Neuronal stem cell (in vitro differentiated cells): ENCODE measurements around the gene CCDC136.

Experiments
- DNase-seq: peaks from one replicate; pipeline ENCODE4 v3.0.0-alpha.2; 2013; ENCODE audit warnings: low spot score
- H2AFZ ChIP-seq: one replicate; pipeline ENCODE4 v1.6.1; 2013; ENCODE audit warnings: mild to moderate bottlenecking, low read length, inconsistent platforms
- H2AK5ac ChIP-seq: 2 replicates; pipeline ENCODE4 v1.6.1; 2013; ENCODE audit warnings: low read depth, mild to moderate bottlenecking, inconsistent platforms, low read length, moderate library complexity, mixed read lengths
- H2BK120ac ChIP-seq: 2 replicates; pipeline ENCODE4 v1.6.1; 2013; ENCODE audit warnings: low read depth, mild to moderate bottlenecking, inconsistent platforms, low read length, moderate library complexity, mixed read lengths
- H2BK12ac ChIP-seq: one replicate; pipeline ENCODE4 v1.6.1; 2013; ENCODE audit warnings: low read length, inconsistent platforms
- H2BK15ac ChIP-seq: 2 replicates; pipeline ENCODE4 v1.6.1; 2013; ENCODE audit warnings: mild to moderate bottlenecking, low read length, inconsistent platforms, mixed read lengths
- H2BK5ac ChIP-seq: one replicate; pipeline ENCODE4 v1.6.1; 2013; ENCODE audit warnings: inconsistent platforms, mild to moderate bottlenecking, low read length, moderate library complexity
- H3K14ac ChIP-seq: one replicate; pipeline ENCODE4 v1.6.1; 2013; ENCODE audit warnings: low read length, inconsistent platforms
- H3K18ac ChIP-seq: 2 replicates; pipeline ENCODE4 v1.6.1; 2013; ENCODE audit warnings: low read length, inconsistent platforms
- H3K23ac ChIP-seq: 2 replicates; pipeline ENCODE4 v1.6.1; 2013; ENCODE audit warnings: low read depth, mild to moderate bottlenecking, mixed read lengths, low read length, inconsistent platforms; ENCODE audit not compliant: poor library complexity
- H3K27ac ChIP-seq: replicated peaks from 3 replicates; pipeline ENCODE4 v1.5.1; 2013; ENCODE audit warnings: low read length, inconsistent platforms
- H3K27me3 ChIP-seq, 3 experiments: 2 replicates each; pipeline ENCODE4 v1.6.1; 2013; ENCODE audit warnings: low read length in 3 of 3, mild to moderate bottlenecking in 2 of 3, inconsistent platforms in 1 of 3, low read depth in 1 of 3, mixed read lengths in 1 of 3, moderate library complexity in 1 of 3; ENCODE audit not compliant: control insufficient read depth in 3 of 3, insufficient read depth in 3 of 3
- H3K36me3 ChIP-seq, 2 donors: replicated peaks in 1 of 2; 2 replicates each; pipeline ENCODE4 v1.6.1; 2013; ENCODE audit warnings: low read length in 2 of 2; ENCODE audit not compliant: control insufficient read depth in 2 of 2, insufficient read depth in 2 of 2
- H3K4ac ChIP-seq: 2 replicates; pipeline ENCODE4 v1.6.1; 2013; ENCODE audit warnings: inconsistent platforms, mild to moderate bottlenecking, low read length, moderate library complexity
- H3K4me1 ChIP-seq, 2 donors: 1 replicate in 1 of 2; 2 replicates in 1 of 2; pipeline ENCODE4 v1.6.1; 2013; ENCODE audit warnings: low read length in 2 of 2, low read depth in 1 of 2; ENCODE audit not compliant: control insufficient read depth in 2 of 2, insufficient read depth in 1 of 2
- H3K4me2 ChIP-seq: one replicate; pipeline ENCODE4 v1.6.1; 2013; ENCODE audit warnings: mild to moderate bottlenecking, low read length, inconsistent platforms; ENCODE audit not compliant: insufficient read depth, poor library complexity, severe bottlenecking
- H3K4me3 ChIP-seq, 2 donors: 2 replicates each; pipeline ENCODE4 v1.5.1; 2013; ENCODE audit warnings: low read length in 2 of 2, mild to moderate bottlenecking in 2 of 2, inconsistent platforms in 1 of 2, moderate library complexity in 1 of 2
- H3K79me1 ChIP-seq: one replicate; pipeline ENCODE4 v1.6.1; 2013; ENCODE audit warnings: low read depth, mild to moderate bottlenecking, inconsistent platforms, low read length, moderate library complexity
- H3K9ac ChIP-seq: one replicate; pipeline ENCODE4 v1.6.1; 2013; ENCODE audit warnings: mild to moderate bottlenecking, low read depth, low read length, inconsistent platforms; ENCODE audit not compliant: poor library complexity
- H3K9me3 ChIP-seq, 2 donors: replicated peaks in 1 of 2; 2 replicates each; pipeline versions ENCODE3 to v1.6.1; 2013; ENCODE audit warnings: low read length in 2 of 2, mild to moderate bottlenecking in 2 of 2, inconsistent platforms in 1 of 2, low read depth in 1 of 2, mixed read lengths in 1 of 2, moderate library complexity in 1 of 2; ENCODE audit not compliant: control insufficient read depth in 2 of 2, insufficient read depth in 1 of 2
- H4K8ac ChIP-seq: one replicate; pipeline ENCODE4 v1.6.1; 2013; ENCODE audit warnings: low read depth, mild to moderate bottlenecking, inconsistent platforms, low read length, moderate library complexity
- H4K91ac ChIP-seq: one replicate; pipeline ENCODE4 v1.6.1; 2013; ENCODE audit warnings: low read length, low read depth, mild to moderate bottlenecking, inconsistent platforms; ENCODE audit not compliant: poor library complexity
- WGBS, 2 donors: extraction: QIAGEN DNeasy Blood & Tissue Kit; methylation state at CpG; one replicate each; pipeline ENCODE4 v1.1.7; 2013; ENCODE audit warnings: missing lambda C conversion rate in 2 of 2, mixed read lengths in 1 of 2; ENCODE audit not compliant: insufficient read length in 2 of 2, insufficient replicate concordance in 1 of 2; ENCODE audit errors: extremely low coverage in 2 of 2; 5-methylcytosine and 5-hydroxymethylcytosine counted together

The CCDC136 gene

DNA sequence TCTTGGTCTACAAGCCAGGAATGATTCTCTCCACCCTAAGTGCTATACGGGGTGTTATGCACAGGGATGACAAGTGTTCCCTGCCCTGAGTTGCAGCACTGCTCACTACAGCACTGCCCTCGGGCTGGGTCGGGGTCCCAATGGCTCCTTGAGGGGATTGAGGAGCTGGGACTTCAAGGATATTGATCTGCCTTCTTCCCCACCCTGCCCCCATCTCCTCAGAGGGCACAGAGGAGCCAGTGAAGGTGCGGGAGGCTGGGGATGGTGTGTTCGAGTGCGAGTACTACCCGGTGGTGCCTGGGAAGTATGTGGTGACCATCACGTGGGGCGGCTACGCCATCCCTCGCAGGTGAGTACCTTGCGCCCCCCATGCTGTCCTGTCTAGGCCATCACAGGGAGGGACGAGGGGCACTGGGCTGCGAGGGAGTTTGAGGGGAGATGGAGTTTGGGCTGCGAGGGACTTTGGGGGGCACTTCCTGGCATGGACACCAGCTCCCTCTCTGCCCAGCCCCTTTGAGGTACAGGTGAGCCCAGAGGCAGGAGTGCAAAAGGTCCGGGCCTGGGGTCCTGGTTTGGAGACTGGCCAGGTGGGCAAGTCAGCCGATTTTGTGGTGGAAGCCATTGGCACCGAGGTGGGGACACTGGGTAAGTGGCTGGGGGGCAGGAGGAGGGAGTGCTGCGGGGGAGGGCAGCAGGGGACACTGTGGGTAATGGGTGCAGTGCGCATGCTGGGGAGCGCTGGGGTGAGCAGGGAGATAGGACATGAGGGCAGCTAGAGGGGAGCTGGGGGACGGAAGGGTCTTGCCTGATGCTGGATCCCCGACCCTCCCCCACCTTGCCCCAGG, 48.8 kb downstream of the CCDC136 start:
- no CpG with 5 or more reads among the region's 23 CpGs for WGBS, 2 donors
- Histone ChIP-seq H3K9me3 (peaks cover 0 to 1% of the 10 kb centered on the region in 2 donors), H3K79me1 (peaks cover 15% of the 10 kb centered on the region), H3K4me3 (no peak overlapping the region), H3K4me2 (no peak overlapping the region), H4K8ac (no peak overlapping the region), H3K18ac (no peak overlapping the region), H3K4ac (no peak overlapping the region), H3K9ac (peak overlapping the region; percentile 70), H3K4me1 (no peaks in the 10 kb centered on the region), H2BK12ac (no peak overlapping the region), H3K23ac (peak overlapping the region; percentile 65), H3K27me3 (no peaks in the 10 kb centered on the region), H3K14ac (no peak overlapping the region), H2BK5ac (no peak overlapping the region), H2AFZ (no peak overlapping the region), H3K36me3 (peaks cover 0 to 84% of the 10 kb centered on the region in 2 donors), H2BK15ac (no peak overlapping the region), H4K91ac (no peak overlapping the region), H2AK5ac (no peak overlapping the region), H2BK120ac (no peak overlapping the region), H3K27ac (no peak overlapping the region)
- no peak for DNase-seq

DNA sequence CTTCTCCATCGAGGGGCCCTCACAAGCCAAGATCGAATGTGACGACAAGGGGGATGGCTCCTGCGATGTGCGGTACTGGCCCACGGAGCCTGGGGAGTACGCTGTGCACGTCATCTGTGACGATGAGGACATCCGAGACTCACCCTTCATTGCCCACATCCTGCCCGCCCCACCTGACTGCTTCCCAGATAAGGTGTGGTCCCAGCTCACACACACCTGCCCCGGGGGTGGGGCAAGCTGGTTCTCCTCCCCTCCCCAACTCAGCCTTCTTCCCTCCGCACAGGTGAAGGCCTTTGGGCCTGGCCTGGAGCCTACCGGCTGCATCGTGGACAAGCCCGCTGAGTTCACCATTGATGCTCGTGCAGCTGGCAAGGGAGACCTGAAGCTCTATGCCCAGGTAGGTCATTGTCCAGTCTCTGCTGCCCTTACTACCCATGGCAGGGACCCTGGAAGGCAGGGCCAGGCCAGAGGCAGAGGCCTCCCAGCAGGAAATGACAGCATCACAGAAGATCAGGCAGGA, 49.5 kb downstream of the CCDC136 start:
- no peak overlapping the region for H3K4me2 ChIP-seq
- WGBS, 2 donors: no CpG with 5 or more reads among the region's 17 CpGs
- H3K14ac ChIP-seq: peak overlapping the region; percentile 0
- H3K27me3 ChIP-seq: no peaks in the 10 kb centered on the region
- peaks cover 15% of the 10 kb centered on the region for H3K79me1 ChIP-seq
- H2BK5ac ChIP-seq: no peak overlapping the region
- no peak overlapping the region for H2AFZ ChIP-seq
- H3K18ac ChIP-seq: peak overlapping the region; percentile 48
- H2BK120ac ChIP-seq: no peak overlapping the region
- no peak overlapping the region for H2BK12ac ChIP-seq
- H4K91ac ChIP-seq: no peak overlapping the region
- H4K8ac ChIP-seq: no peak overlapping the region
- no peak for DNase-seq
- no peak overlapping the region for H3K4me3 ChIP-seq
- peak overlapping the region; percentile 2 for H3K9ac ChIP-seq
- no peak overlapping the region for H3K4ac ChIP-seq
- H3K23ac ChIP-seq: peak overlapping the region; percentile 65
- H3K9me3 ChIP-seq: peaks cover 0 to 1% of the 10 kb centered on the region in 2 donors
- no peak overlapping the region for H2AK5ac ChIP-seq
- peaks cover 0 to 85% of the 10 kb centered on the region in 2 donors for H3K36me3 ChIP-seq
- H3K27ac ChIP-seq: no peak overlapping the region
- peak overlapping the region; percentile 49 for H2BK15ac ChIP-seq
- H3K4me1 ChIP-seq: no peaks in the 10 kb centered on the region

DNA sequence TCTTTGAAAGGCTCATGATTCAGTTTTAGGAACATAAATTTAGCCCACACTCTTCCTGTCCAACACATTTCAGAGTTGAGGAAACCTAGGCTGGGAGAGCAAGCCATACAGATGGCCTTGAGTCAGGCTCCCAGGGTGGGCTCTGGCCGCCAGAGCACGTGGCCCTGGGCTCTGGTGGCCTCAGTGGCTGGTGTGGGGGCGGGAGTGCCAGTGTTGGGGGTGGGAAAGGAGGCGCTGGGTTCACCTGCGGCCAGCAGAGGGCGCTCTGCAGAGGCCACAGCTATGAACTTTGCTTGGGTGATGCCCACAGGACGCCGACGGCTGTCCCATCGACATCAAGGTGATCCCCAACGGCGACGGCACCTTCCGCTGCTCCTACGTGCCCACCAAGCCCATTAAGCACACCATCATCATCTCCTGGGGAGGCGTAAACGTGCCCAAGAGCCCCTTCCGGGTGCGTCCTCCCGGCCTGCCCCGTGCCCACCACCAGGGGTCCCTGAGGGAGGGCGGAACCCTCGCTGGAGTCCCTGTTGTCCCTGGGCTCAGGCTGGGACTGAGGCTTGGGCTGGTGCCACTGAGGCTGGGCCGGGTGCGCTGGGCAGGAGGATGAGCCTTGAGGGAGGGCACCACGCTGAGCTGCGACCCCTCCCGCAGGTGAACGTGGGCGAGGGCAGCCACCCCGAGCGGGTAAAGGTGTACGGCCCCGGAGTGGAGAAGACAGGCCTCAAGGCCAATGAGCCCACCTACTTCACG, 50.3 kb downstream of the CCDC136 start:
- no peak overlapping the region for H3K4ac ChIP-seq
- peaks cover 11% of the 10 kb centered on the region for H3K79me1 ChIP-seq
- peak overlapping the region in 1 of 2 donors; percentile 22 for H3K4me3 ChIP-seq
- H2BK120ac ChIP-seq: peak overlapping the region; percentile 18
- peak overlapping the region; percentile 56 for H3K14ac ChIP-seq
- peaks cover 0 to 1% of the 10 kb centered on the region in 2 donors for H3K9me3 ChIP-seq
- H2AK5ac ChIP-seq: peak overlapping the region; percentile 94
- no peak overlapping the region for H4K91ac ChIP-seq
- no peak overlapping the region for H4K8ac ChIP-seq
- H3K36me3 ChIP-seq: peaks cover 0 to 86% of the 10 kb centered on the region in 2 donors
- H2BK12ac ChIP-seq: peak overlapping the region; percentile 84
- H3K9ac ChIP-seq: no peak overlapping the region
- peak overlapping the region; percentile 95 for H3K23ac ChIP-seq
- H3K4me1 ChIP-seq: no peaks in the 10 kb centered on the region
- H2BK5ac ChIP-seq: no peak overlapping the region
- peak overlapping the region; percentile 26 for H2BK15ac ChIP-seq
- peak overlapping the region; percentile 35 for H3K18ac ChIP-seq
- H3K27ac ChIP-seq: no peak overlapping the region
- H2AFZ ChIP-seq: no peak overlapping the region
- H3K27me3 ChIP-seq: no peaks in the 10 kb centered on the region
- no CpG with 5 or more reads among the region's 35 CpGs for WGBS, 2 donors
- peak; percentile 36 for DNase-seq
- H3K4me2 ChIP-seq: no peak overlapping the region
